ENCODE data around the gene OAS3. TPM values are rescaled to one million over a fixed set of nuclear protein-coding genes. Genes with fewer than 3 reads are reported as not detected.

Gene OAS3
- total and polyA plus RNA-seq, 10 of the 15 experiments (the other 5 are each of a cell fraction or from before 2014, with no cell fraction given) = 5.1 to 107 (median 18.0) TPM

DNA sequence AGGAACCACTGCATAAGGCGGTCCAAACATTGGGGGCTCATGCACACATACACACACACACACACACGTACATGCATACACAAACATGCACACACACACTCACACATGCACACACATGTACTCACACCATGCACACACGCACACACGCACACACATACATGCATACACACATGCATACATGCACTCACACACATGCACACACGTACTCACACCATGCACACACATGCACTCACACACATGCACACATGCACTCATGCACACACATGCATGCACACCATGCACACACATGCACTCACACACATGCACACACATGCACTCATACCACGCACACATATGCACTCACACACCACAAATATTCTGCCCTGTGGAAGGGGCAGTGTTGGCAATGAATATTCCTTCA is 62.2 kb downstream of the OAS3 start (continued):
- no peak for TF ChIP-seq YBX1 (IDR thresholded peaks at IDR 0.05)
- TF ChIP-seq HDGF (IDR thresholded peaks at IDR 0.05) = peak; percentile 59; the same call in 1 of the 2 replicates
- no peak for TF ChIP-seq CEBPB (IDR thresholded peaks at IDR 0.05; ENCODE audit: borderline replicate concordance in 1 of 2, low read depth in 2 of 2, low read length in 2 of 2)

DNA sequence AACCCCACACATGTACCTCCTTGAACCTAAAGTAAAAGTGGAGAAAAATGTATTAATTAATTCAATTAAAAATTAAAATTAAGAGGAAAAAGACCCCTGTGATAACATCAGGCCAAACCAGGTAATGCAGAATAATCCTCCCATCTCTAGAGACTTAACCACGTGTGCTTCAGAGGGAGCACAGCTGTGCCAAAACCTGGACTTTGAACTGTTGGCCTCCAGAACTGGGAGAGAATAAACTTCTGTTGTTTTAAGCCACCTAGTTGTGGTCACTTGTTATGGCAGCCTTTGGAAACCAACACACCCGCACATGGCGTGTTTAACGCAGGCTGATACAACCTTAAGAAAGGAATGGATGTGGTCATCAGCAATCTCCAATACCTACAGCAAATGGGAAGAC is 63.9 kb downstream of the OAS3 start:
- FAIRE-seq = no peak
- peaks cover 29 to 72% of the 10 kb centered on the region in 2 experiments for H3K36me3 ChIP-seq (ENCODE audit: control insufficient read depth in 2 of 2, insufficient read depth in 2 of 2, low read length in 1 of 2)
- BruUV-seq (replicated peaks) = no TSS peak

DNA sequence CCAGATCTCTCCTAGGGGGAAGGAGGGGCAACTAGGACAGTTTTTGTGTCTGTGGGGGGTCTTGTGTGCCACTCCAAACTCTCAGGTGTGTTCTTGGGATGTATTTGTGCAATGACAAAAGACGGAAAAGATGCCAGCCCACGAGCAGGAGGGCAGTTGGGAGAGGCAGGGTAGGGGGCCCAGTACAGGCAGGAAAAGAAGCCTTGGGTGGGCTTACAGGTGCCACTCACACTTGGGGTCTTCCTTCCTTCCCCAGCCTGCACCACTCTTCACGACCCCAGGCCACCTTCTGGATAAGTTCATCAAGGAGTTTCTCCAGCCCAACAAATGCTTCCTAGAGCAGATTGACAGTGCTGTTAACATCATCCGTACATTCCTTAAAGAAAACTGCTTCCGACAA is 64.4 kb downstream of the OAS3 start:
- no peak for ATAC-seq
- RAD21 ChIA-PET (ENCODE audit: unreplicated experiment) = no interaction called here
- intact Hi-C loops (cut with micrococcal nuclease; ENCODE audit: unreplicated experiment) (no loop called here), in situ Hi-C loops (cut with MboI) (no loop called here)
- Histone ChIP-seq H3K4me3 (no peak overlapping the region), H3K9ac (ENCODE audit: control insufficient read depth, insufficient read depth, low read length) (no peak overlapping the region), H3K27ac (ENCODE audit: control insufficient read depth, insufficient read depth) (no peak overlapping the region), H3K27me3 (replicated peaks in 1 of 2; ENCODE audit: control insufficient read depth in 2 of 2, insufficient read depth in 2 of 2, low read length in 1 of 2) (no peaks in the 10 kb centered on the region), H4K20me1 (ENCODE audit: control insufficient read depth, insufficient read depth) (0 out of 2 replicates have a peak, but pooled peaks cover 4% of the 10 kb centered on the region), H3K4me2 (ENCODE audit: control insufficient read depth, insufficient read depth) (no peak overlapping the region), H2AFZ (ENCODE audit: control insufficient read depth, low read depth, low read length) (no peak overlapping the region), H3K4me1 (ENCODE audit: control insufficient read depth, insufficient read depth, low read length) (peaks cover 6% of the 10 kb centered on the region), H3K79me2 (ENCODE audit: control insufficient read depth, insufficient read depth, low read length) (no peaks in the 10 kb centered on the region), H3K9me3 (replicated peaks; ENCODE audit: control insufficient read depth, insufficient read depth, low read length) (peaks cover 8% of the 10 kb centered on the region; the same call in 2 of the 3 replicates), H3K36me3 (ENCODE audit: control insufficient read depth in 2 of 2, insufficient read depth in 2 of 2, low read length in 1 of 2) (peaks cover 23 to 70% of the 10 kb centered on the region in 2 experiments)
- no peak for DNase-seq (ENCODE audit: low read depth, low spot score)
- no TSS peak for BruUV-seq (replicated peaks)
- SMC1A ChIA-PET (ENCODE audit: uncharacterized antibody, unreplicated experiment) = interaction anchor here (1.0 kb wide), 1 partner anchor 12 kb away, joined by 3 read pairs; no protein-coding TSS in a partner anchor
- CTCF ChIA-PET = interaction anchor here (2.2 kb wide), 1 partner anchor 24 kb away, joined by 6 read pairs; the partner anchor contains the start of gene OAS2
- TF ChIP-seq NR2C1 (IDR thresholded peaks at IDR 0.05) (no peak), SIN3A (IDR thresholded peaks at IDR 0.05; ENCODE audit: low read depth, low read length) (no peak), RELA (IDR thresholded peaks at IDR 0.05; ENCODE audit: borderline replicate concordance, partially characterized antibody) (no peak), NR2F1 (conservative IDR thresholded peaks at IDR 0.05) (no peak), MEF2A (IDR thresholded peaks at IDR 0.05; ENCODE audit: insufficient read depth, low read depth, low read length) (no peak), PAX8 (IDR thresholded peaks at IDR 0.05) (no peak), SMAD5 (IDR thresholded peaks at IDR 0.05; ENCODE audit: low read depth) (no peak), HDAC2 (IDR thresholded peaks at IDR 0.05) (no peak)
- TF ChIP-seq, protein P1, sequence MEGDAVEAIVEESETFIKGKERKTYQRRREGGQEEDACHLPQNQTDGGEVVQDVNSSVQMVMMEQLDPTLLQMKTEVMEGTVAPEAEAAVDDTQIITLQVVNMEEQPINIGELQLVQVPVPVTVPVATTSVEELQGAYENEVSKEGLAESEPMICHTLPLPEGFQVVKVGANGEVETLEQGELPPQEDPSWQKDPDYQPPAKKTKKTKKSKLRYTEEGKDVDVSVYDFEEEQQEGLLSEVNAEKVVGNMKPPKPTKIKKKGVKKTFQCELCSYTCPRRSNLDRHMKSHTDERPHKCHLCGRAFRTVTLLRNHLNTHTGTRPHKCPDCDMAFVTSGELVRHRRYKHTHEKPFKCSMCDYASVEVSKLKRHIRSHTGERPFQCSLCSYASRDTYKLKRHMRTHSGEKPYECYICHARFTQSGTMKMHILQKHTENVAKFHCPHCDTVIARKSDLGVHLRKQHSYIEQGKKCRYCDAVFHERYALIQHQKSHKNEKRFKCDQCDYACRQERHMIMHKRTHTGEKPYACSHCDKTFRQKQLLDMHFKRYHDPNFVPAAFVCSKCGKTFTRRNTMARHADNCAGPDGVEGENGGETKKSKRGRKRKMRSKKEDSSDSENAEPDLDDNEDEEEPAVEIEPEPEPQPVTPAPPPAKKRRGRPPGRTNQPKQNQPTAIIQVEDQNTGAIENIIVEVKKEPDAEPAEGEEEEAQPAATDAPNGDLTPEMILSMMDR (IDR thresholded peaks at IDR 0.05 in 2 of 3, conservative IDR thresholded peaks at IDR 0.05 in 1 of 3; ENCODE audit: control insufficient read depth in 2 of 3, extremely low read depth in 1 of 3, insufficient read depth in 1 of 3, low read depth in 3 of 3, low read length in 3 of 3) = no peak
- FAIRE-seq = no peak
- POLR2A ChIA-PET = no interaction called here
- 96% methylated on average over 5 of the region's 5 CpGs for WGBS (ENCODE audit: insufficient coverage, insufficient replicate concordance, low lambda C conversion rate, missing lambda C conversion rate)

More for the DNA sequence above, 63.9 kb downstream of the OAS3 start:
- WGBS (ENCODE audit: insufficient coverage, insufficient replicate concordance, low lambda C conversion rate, missing lambda C conversion rate) = 93% methylated on average over 4 of the region's 4 CpGs
- Histone ChIP-seq H3K4me3 (no peak overlapping the region), H3K79me2 (ENCODE audit: control insufficient read depth, insufficient read depth, low read length) (no peaks in the 10 kb centered on the region), H2AFZ (ENCODE audit: control insufficient read depth, low read depth, low read length) (no peak overlapping the region), H3K27ac (ENCODE audit: control insufficient read depth, insufficient read depth) (no peak overlapping the region), H3K4me2 (ENCODE audit: control insufficient read depth, insufficient read depth) (no peak overlapping the region), H3K4me1 (ENCODE audit: control insufficient read depth, insufficient read depth, low read length) (peaks cover 6% of the 10 kb centered on the region), H3K9me3 (replicated peaks; ENCODE audit: control insufficient read depth, insufficient read depth, low read length) (peaks cover 13% of the 10 kb centered on the region; the same call in 2 of the 3 replicates), H3K9ac (ENCODE audit: control insufficient read depth, insufficient read depth, low read length) (no peak overlapping the region), H3K27me3 (replicated peaks in 1 of 2; ENCODE audit: control insufficient read depth in 2 of 2, insufficient read depth in 2 of 2, low read length in 1 of 2) (no peaks in the 10 kb centered on the region), H4K20me1 (ENCODE audit: control insufficient read depth, insufficient read depth) (0 out of 2 replicates have a peak, but pooled peaks cover 4% of the 10 kb centered on the region)
- ATAC-seq (no peak), DNase-seq (ENCODE audit: low read depth, low spot score) (no peak)
- CTCF ChIA-PET = interaction anchor here (0.9 to 2.2 kb wide), 2 partner anchors 23 to 30 kb away, joined by 3 to 6 read pairs; partner anchors contain the start of gene OAS2
- intact Hi-C loops (cut with micrococcal nuclease; ENCODE audit: unreplicated experiment) (no loop called here), in situ Hi-C loops (cut with MboI) (no loop called here)
- SMC1A ChIA-PET (ENCODE audit: uncharacterized antibody, unreplicated experiment) = interaction anchor here (1.0 kb wide), 1 partner anchor 12 kb away, joined by 3 read pairs; no protein-coding TSS in a partner anchor
- TF ChIP-seq KAT2A (conservative IDR thresholded peaks at IDR 0.05; ENCODE audit: control insufficient read depth, low read depth, low read length) (no peak), NFIC (IDR thresholded peaks at IDR 0.05; ENCODE audit: low read depth, low read length) (no peak)
- POLR2A ChIA-PET = interaction anchor here (0.6 to 0.9 kb wide), 2 partner anchors 18 to 21 kb away, joined by 4 to 5 read pairs; no protein-coding TSS in a partner anchor
- RAD21 ChIA-PET (ENCODE audit: unreplicated experiment) = interaction anchor here (0.6 to 0.7 kb wide), 2 partner anchors 94 to 202 kb away, joined by 3 read pairs; no protein-coding TSS in a partner anchor
